ENCODE measurements around the gene SLC35G1. TPM values are rescaled to one million over a fixed set of nuclear protein-coding genes. Genes with fewer than 3 reads are reported as not detected.

The SLC35G1 gene
- total and polyA plus RNA-seq, 2 of the 8 experiments (the other 6 are each of a cell fraction or from before 2014, with no cell fraction given): 6.2 to 6.4 TPM

DNA sequence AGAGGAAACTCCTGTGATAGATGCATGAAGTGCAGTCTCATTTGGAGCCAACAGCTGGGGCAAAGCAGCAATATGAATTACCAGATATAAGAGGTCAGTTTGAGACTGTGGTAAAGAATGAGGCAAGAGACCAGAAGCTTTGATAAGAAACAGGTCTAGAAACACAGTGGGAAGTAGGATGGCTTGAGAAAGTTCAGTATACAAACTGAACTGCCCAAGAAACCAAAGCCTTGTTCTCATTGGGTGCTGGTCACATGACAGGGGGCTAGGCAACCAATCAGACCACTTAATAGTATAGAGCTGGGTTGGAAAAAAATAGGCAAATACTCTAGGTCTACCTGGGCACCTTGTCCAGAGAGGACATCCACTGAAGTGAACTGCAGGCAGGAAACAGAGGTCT, 53.7 kb downstream of the SLC35G1 start:
- H4K5ac ChIP-seq (ENCODE audit: insufficient read length, low read depth, low read length): no peak overlapping the region
- H3K23ac ChIP-seq (ENCODE audit: insufficient read length): no peak overlapping the region
- H2BK20ac ChIP-seq (ENCODE audit: low read length): no peak overlapping the region
- H3K4ac ChIP-seq (replicated peaks; ENCODE audit: insufficient read length, low read depth, low read length): no peak overlapping the region
- no peaks in the 10 kb centered on the region for H3K36me3 ChIP-seq (ENCODE audit: control insufficient read depth in 2 of 4, insufficient read depth in 4 of 4, low read length in 3 of 4)
- TF ChIP-seq KDM5A (IDR thresholded peaks at IDR 0.05; ENCODE audit: low read length) (no peak), CBX5 (IDR thresholded peaks at IDR 0.05; ENCODE audit: low read depth, low read length) (no peak), RFX5 (IDR thresholded peaks at IDR 0.05; ENCODE audit: borderline replicate concordance, low read depth, low read length) (no peak), TAF1 (IDR thresholded peaks at IDR 0.05; ENCODE audit: low read depth, low read length) (no peak), YY1 (IDR thresholded peaks at IDR 0.05; ENCODE audit: low read depth, low read length) (no peak)
- TF ChIP-seq, protein P1, sequence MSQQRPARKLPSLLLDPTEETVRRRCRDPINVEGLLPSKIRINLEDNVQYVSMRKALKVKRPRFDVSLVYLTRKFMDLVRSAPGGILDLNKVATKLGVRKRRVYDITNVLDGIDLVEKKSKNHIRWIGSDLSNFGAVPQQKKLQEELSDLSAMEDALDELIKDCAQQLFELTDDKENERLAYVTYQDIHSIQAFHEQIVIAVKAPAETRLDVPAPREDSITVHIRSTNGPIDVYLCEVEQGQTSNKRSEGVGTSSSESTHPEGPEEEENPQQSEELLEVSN (IDR thresholded peaks at IDR 0.05): no peak
- TF ChIP-seq, protein P2, sequence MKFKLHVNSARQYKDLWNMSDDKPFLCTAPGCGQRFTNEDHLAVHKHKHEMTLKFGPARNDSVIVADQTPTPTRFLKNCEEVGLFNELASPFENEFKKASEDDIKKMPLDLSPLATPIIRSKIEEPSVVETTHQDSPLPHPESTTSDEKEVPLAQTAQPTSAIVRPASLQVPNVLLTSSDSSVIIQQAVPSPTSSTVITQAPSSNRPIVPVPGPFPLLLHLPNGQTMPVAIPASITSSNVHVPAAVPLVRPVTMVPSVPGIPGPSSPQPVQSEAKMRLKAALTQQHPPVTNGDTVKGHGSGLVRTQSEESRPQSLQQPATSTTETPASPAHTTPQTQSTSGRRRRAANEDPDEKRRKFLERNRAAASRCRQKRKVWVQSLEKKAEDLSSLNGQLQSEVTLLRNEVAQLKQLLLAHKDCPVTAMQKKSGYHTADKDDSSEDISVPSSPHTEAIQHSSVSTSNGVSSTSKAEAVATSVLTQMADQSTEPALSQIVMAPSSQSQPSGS (IDR thresholded peaks at IDR 0.05; ENCODE audit: low read length): no peak
- no peak overlapping the region for H2AFZ ChIP-seq (ENCODE audit: low read length)
- H3K9me3 ChIP-seq (ENCODE audit: insufficient read depth in 2 of 2, low read depth in 1 of 2, low read length in 1 of 2): no peaks in the 10 kb centered on the region
- H3K79me1 ChIP-seq (ENCODE audit: low read depth, low read length): no peaks in the 10 kb centered on the region
- H3K9ac ChIP-seq (replicated peaks in 1 of 4; ENCODE audit: extremely low read depth in 1 of 4, low read depth in 3 of 4, low read length in 3 of 4): no peak overlapping the region
- H3K4me1 ChIP-seq (replicated peaks in 1 of 4; ENCODE audit: control insufficient read depth in 3 of 4, insufficient read depth in 4 of 4, low read length in 3 of 4): no peaks in the 10 kb centered on the region
- H2BK12ac ChIP-seq (ENCODE audit: low read depth, low read length): no peak overlapping the region
- no peak overlapping the region for H3K4me3 ChIP-seq (ENCODE audit: extremely low read depth in 1 of 4, insufficient read depth in 2 of 4, low read depth in 3 of 4, low read length in 4 of 4)
- no peak overlapping the region for H4K91ac ChIP-seq (replicated peaks; ENCODE audit: insufficient read length, low read length)
- FAIRE-seq (no peak), DNase-seq (ENCODE audit: low read depth in 1 of 2, low spot score in 2 of 2) (no peak)
- H3K27me3 ChIP-seq (replicated peaks in 1 of 4; ENCODE audit: control insufficient read depth in 3 of 4, extremely low read depth in 1 of 4, insufficient read depth in 3 of 4, low read length in 3 of 4): no peaks in the 10 kb centered on the region
- H3K23me2 ChIP-seq (ENCODE audit: low read depth, low read length): no peaks in the 10 kb centered on the region
- no peak overlapping the region for H3K14ac ChIP-seq (ENCODE audit: insufficient read length)
- H2BK15ac ChIP-seq (ENCODE audit: low read length): no peak overlapping the region
- no peak overlapping the region for H3K27ac ChIP-seq (ENCODE audit: low read depth, low read length)
- no peak overlapping the region for H2AK5ac ChIP-seq (ENCODE audit: low read depth, low read length)
- no peaks in the 10 kb centered on the region for H4K20me1 ChIP-seq (replicated peaks in 1 of 2; ENCODE audit: control insufficient read depth in 1 of 2, insufficient read depth in 2 of 2, low read length in 2 of 2)
- POLR2A ChIA-PET (ENCODE audit: partially characterized antibody): no interaction called here
- no peak overlapping the region for H2BK5ac ChIP-seq (ENCODE audit: low read depth, low read length)
- CTCF ChIA-PET (ENCODE audit: partially characterized antibody): interaction anchor here (1.2 to 1.3 kb wide), 2 partner anchors 26 to 30 kb away, joined by 4 to 5 read pairs; no protein-coding TSS in a partner anchor
- H3K4me2 ChIP-seq (ENCODE audit: insufficient read depth in 1 of 2, low read depth in 2 of 2, low read length in 2 of 2): no peak overlapping the region
- H2BK120ac ChIP-seq (replicated peaks; ENCODE audit: low read depth, low read length): no peak overlapping the region
- no peak overlapping the region for H3K18ac ChIP-seq (ENCODE audit: extremely low read depth, low read length)
- H4K8ac ChIP-seq (ENCODE audit: extremely low read depth, insufficient read depth, low read length): no peak overlapping the region
- no peak overlapping the region for H3K56ac ChIP-seq (replicated peaks; ENCODE audit: insufficient read length, low read depth, low read length)
- H3K79me2 ChIP-seq (ENCODE audit: control insufficient read depth in 1 of 2, insufficient read depth in 2 of 2, low read length in 2 of 2): no peaks in the 10 kb centered on the region

Measured in H1 (cell line).